AG09319 (cell line): Measurements from ENCODE around the gene DNA2.

Source experiments
- DNase-seq: peaks from one replicate; pipeline ENCODE4 v3.0.0-alpha.2; 2010; ENCODE audit warnings: low read depth; ENCODE audit errors: extremely low read depth
- CTCF ChIP-seq: IDR thresholded peaks from 2 replicates; pipeline ENCODE4 v1.5.1; 2011; ENCODE audit warnings: low read depth, mild to moderate bottlenecking, inconsistent platforms, low read length, moderate library complexity

DNA2 gene

GRCh38 chr10:68442971-68443370 is 28.8 kb downstream of the DNA2 start:
- TF ChIP-seq CTCF, result no peak
- DNase-seq, result no peak

- TF ChIP-seq CTCF, result no peak
- no peak for DNase-seq
Observed at GRCh38 chr10:68440898-68441297, 30.9 kb downstream of the DNA2 start.

- DNase-seq, result no peak
Observed at GRCh38 chr10:68435803-68436202, 36.0 kb downstream of the DNA2 start.

GRCh38 chr10:68434657-68435056 is 37.1 kb downstream of the DNA2 start:
- no peak for DNase-seq

More at GRCh38 chr10:68435803-68436202, 36.0 kb downstream of the DNA2 start:
- no peak for TF ChIP-seq CTCF

GRCh38 chr10:68428396-68429104 is 43.2 kb downstream of the DNA2 start:
- no peak for DNase-seq
- TF ChIP-seq CTCF, result no peak

More at GRCh38 chr10:68434657-68435056, 37.1 kb downstream of the DNA2 start:
- no peak for TF ChIP-seq CTCF

DNA sequence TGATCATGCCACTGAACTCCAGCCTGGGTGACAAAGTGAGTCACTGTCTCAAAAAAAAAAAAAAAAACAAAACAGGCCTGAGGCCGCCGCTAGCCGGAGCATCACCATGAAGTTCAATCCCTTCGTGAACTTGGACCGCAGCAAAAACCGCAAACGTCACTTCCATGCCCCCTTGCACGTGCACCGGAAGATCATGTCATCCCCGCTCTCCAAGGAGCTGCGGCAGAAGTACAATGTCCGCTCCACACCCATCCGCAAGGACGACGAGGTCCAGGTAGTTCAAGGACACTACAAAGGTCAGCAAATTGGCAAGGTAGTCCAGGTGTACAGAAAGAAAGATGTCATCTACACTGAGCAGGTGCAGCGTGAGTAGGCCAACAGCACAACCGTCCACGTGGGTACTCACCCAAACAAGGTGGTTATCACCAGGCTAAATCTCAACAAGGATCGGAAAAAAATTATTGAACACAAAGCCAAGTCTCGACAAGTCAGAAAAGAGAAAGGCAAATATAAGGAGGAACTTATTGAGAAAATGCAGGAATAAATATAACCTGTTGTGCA is 47.2 kb downstream of the DNA2 start:
- no peak for TF ChIP-seq CTCF
- DNase-seq, result no peak

DNA sequence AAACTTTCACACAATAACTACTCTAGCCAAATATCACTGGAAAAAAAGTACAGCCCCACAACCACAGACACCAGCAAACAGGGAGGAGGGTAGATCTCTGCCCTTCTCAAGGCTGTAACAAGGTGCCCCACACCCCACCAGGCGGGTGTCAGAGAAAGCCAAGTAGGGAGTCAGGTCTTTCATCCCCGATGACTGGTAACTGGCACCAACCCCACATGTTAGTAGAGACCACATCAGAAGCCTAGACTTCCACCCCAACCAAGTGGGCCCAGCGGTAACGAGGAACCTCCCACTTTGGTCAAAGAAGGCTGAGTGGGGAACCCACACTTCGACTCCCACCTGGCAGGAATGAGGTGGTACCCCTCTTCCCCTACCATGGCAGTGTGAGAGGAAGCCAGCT is 48.3 kb downstream of the DNA2 start:
- no peak for TF ChIP-seq CTCF
- DNase-seq, result no peak
